ENCODE measurements around the gene CDC42BPB.

The CDC42BPB gene

DNA sequence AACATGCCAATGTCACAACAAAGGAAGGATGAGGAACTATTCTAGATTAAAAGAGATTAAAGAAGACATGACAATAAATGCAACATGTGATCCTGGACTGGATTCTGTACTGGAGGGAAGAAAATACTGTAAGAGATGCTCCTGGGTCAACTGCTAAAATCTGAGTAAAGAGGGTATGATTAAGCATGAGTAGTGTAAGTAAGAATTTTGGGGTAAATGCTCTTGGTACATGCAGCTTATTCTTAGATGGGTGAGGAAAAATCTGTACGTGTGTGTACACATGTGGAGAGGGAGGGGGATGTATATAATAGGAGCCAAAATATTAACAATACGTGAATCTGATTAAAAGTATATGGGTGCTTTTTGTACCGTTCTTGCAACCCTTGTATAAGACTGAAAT, 66.0 kb downstream of the CDC42BPB start:
- no peaks in the 10 kb centered on the region for H3K27me3 Mint-ChIP-seq
- no peak overlapping the region for H3K27ac Mint-ChIP-seq

DNA sequence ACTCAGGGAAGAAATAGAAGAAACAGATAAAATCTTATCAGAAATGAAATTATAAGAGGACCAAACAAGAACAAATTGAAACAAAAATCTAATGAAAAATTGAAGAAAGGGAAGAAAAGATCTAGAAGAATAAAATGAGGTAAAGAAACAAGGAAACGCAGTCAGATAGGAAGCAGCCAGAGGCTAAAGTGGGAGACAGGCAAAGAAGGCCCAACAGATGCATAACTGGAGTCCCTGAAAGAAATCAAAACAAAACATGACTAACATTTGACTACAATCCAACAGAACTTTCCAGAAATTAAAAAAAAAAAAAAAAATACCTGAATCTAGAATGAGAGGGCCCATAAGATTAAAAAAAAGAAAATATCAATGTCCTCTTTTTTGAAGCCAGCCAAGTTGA, 69.3 kb downstream of the CDC42BPB start:
- ATAC-seq: no peak
- Mint-ChIP-seq H3K4me1 (peaks cover 19% of the 10 kb centered on the region), H3K9me3 (peaks cover 13% of the 10 kb centered on the region), H3K27me3 (no peaks in the 10 kb centered on the region), H3K27ac (no peak overlapping the region), H3K36me3 (peaks cover 82% of the 10 kb centered on the region), H3K4me3 (no peak overlapping the region)

More for the DNA sequence above, 66.0 kb downstream of the CDC42BPB start:
- H3K4me3 Mint-ChIP-seq: no peak overlapping the region
- no peak for ATAC-seq
- peaks cover 13% of the 10 kb centered on the region for H3K9me3 Mint-ChIP-seq
- H3K36me3 Mint-ChIP-seq: peaks cover 76% of the 10 kb centered on the region
- peaks cover 9% of the 10 kb centered on the region for H3K4me1 Mint-ChIP-seq

DNA sequence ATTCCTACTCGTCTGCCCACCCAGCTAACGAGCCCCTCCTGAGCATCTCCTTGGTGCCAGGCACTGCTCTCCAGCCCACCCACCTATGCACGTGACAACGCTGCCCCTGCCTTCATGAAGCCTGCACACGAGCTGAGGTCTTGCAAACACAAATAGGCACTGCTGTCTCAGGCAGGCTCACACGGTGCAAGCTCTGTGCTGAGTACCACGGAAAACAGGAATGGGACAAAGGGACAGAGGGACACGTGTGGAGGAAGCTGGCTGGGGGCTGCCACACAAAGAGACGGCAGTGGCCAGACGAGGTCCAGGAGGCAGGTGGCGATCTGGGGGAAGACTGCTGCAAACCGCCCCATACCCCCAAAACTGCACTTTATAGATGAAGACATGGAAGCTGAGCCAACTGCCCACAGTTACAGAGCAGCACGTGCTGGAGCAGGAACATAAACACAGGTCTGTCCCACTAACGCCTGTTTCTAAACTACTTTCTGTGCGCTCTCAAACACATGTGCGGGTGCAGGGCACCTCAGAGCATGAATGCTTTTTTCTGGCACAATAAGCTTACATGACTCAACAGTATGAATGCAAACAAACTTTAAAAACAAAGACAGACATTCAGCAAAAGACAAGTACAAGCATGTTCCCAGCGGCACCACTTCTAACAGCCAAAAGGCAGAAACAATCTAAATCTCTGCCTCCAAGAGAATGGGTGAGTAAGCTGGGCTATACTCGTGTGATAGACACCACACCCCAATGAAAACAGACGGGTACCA, 70.4 kb downstream of the CDC42BPB start:
- Mint-ChIP-seq H3K27ac (no peak overlapping the region), H3K36me3 (peaks cover 93% of the 10 kb centered on the region), H3K4me3 (no peak overlapping the region), H3K27me3 (no peaks in the 10 kb centered on the region), H3K9me3 (peaks cover 13% of the 10 kb centered on the region), H3K4me1 (peaks cover 19% of the 10 kb centered on the region)
- no peak for ATAC-seq

DNA sequence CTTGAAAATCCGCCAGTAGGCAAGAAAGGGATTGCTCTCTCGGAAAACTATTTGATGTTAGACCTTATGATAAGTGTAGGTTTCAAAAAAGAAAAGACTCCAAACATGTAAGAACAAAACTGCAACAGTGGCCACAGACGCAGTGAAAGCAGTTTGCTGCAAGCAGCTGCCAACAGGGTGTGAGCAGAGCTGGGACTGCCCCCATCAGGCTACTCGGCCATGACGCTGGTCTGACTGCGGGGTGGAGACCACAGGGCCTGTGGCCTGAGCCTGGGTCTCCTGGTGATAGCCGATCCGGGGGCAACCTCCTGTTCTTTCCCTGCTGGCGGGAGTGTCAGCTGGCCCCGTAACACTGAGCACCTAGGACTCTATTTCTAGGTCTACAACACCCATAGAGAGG, 71.7 kb downstream of the CDC42BPB start:
- H3K9me3 Mint-ChIP-seq: peaks cover 13% of the 10 kb centered on the region
- H3K27me3 Mint-ChIP-seq: no peaks in the 10 kb centered on the region
- peak; percentile 84 for ATAC-seq
- peak overlapping the region; percentile 67 for H3K27ac Mint-ChIP-seq
- H3K4me1 Mint-ChIP-seq: peaks cover 11% of the 10 kb centered on the region
- H3K36me3 Mint-ChIP-seq: peaks cover 97% of the 10 kb centered on the region
- no peak overlapping the region for H3K4me3 Mint-ChIP-seq

DNA sequence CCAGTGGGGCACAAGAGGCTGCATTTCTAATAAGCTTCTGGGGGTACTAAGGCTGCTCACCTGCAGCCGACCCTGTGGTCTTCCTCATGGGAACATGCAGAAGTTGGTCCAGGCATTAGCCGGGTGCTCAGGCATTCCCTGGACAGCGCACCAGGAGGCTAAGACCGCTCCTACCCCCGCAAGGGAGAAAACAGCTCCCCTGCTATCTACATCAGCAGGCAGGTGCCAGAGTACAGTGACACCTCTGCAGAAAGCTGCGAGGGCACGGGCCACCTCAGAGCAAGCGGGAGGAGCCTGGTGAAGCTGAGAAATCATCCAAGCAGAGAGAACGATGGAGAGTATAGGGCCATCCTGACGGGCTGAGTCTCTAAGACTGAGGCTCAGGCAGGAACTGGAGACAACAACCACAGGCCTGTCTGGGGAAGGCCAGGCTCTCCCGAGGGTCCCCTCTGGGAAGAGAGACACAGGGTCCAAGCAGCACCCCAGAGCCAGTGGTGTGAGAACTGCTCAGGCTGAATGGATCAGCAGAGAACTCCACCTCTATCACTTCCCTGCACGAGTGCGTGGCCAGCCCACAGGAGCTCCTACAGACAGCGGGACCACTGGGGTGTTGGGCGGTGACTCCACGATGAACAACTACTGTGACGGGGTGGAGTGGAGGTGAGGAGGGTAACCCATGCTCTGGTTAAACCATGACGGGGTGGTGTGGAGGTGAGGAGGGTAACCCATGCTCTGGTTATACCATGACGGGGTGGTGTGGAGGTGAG, 72.8 kb downstream of the CDC42BPB start:
- H3K36me3 Mint-ChIP-seq: peaks cover 93% of the 10 kb centered on the region
- H3K27ac Mint-ChIP-seq: peak overlapping the region; percentile 18
- H3K4me3 Mint-ChIP-seq: no peak overlapping the region

DNA sequence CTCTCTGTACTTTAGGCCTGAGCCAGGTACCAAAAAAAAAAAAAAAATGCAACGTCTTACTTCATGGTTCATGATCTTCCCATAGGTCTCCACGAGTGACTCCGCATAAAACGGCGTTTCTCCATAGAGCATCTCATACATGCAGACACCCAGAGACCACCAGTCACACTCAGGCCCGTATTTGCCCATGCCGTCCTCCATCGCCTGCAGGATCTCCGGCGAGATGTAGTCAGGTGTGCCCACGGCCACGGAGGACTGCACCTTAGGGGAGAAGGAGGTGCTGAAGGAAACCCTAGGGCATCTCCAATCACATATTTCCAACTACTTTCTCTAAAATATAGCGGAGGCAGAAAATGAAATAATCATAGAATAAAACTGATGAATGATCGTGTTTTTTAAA, 73.9 kb downstream of the CDC42BPB start:
- no peaks in the 10 kb centered on the region for H3K27me3 Mint-ChIP-seq
- no peak overlapping the region for H3K4me3 Mint-ChIP-seq
- no peak overlapping the region for H3K27ac Mint-ChIP-seq
- ATAC-seq: no peak
- H3K9me3 Mint-ChIP-seq: peaks cover 12% of the 10 kb centered on the region
- peaks cover 11% of the 10 kb centered on the region for H3K4me1 Mint-ChIP-seq
- H3K36me3 Mint-ChIP-seq: peaks cover 91% of the 10 kb centered on the region

More for the DNA sequence above, 72.8 kb downstream of the CDC42BPB start:
- Mint-ChIP-seq H3K27me3 (no peaks in the 10 kb centered on the region), H3K4me1 (peaks cover 11% of the 10 kb centered on the region), H3K9me3 (peaks cover 13% of the 10 kb centered on the region)
- no peak for ATAC-seq

DNA sequence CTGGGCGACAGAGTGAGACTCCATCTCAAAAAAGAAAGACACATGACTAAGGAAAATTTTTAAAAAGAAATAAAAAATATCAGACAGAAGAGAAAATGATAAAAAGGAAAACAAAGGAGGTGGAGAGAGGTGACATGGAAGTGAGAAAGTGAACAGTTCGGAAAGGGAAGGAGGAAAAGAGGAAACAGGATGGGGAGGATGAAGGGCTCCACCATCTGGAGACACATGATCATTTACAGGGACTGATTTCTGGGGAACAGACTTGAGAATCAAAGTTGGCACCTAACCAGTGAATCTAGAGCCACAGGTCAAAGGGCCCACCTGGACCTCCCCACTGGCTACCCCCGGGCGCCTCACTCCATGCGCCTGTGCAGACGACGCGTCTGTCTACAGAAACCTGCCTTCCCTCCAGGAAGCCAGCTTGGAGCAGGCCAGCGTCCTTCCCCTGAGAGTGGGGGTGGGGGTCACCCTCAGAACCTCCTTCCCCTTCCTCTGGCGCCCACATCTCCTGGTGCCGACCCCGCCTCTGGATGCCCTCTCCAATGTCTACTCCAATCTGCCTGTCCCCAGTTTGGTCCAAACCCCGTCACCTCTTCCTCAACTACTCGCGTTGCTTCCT, 74.4 kb downstream of the CDC42BPB start:
- Mint-ChIP-seq H3K27ac (no peak overlapping the region), H3K27me3 (no peaks in the 10 kb centered on the region), H3K4me1 (peaks cover 14% of the 10 kb centered on the region), H3K4me3 (no peak overlapping the region), H3K36me3 (peaks cover 90% of the 10 kb centered on the region), H3K9me3 (peaks cover 7% of the 10 kb centered on the region)
- ATAC-seq: no peak

DNA sequence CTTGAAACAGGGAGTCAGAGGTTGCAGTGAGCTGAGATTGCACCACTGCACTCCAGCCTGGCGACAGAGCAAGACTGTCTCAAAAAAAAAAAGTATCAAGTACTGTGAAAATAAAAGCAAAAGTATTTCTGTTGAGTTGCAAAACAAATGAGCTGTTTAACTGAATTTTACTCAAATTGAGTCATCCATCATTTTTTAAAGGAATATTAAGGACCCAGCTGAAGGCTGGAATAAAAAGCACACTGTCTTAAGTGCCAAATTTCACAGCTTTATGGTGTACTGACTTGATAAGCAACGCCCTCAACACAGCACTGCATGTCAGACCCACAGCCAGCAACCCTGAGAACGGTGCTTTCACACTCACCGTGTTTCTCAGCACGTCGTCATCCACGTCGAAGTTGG, 76.9 kb downstream of the CDC42BPB start:
- Mint-ChIP-seq H3K9me3 (no peaks in the 10 kb centered on the region), H3K4me3 (no peak overlapping the region), H3K36me3 (peaks cover 83% of the 10 kb centered on the region), H3K27ac (no peak overlapping the region), H3K27me3 (no peaks in the 10 kb centered on the region), H3K4me1 (peaks cover 11% of the 10 kb centered on the region)
- ATAC-seq: no peak

DNA sequence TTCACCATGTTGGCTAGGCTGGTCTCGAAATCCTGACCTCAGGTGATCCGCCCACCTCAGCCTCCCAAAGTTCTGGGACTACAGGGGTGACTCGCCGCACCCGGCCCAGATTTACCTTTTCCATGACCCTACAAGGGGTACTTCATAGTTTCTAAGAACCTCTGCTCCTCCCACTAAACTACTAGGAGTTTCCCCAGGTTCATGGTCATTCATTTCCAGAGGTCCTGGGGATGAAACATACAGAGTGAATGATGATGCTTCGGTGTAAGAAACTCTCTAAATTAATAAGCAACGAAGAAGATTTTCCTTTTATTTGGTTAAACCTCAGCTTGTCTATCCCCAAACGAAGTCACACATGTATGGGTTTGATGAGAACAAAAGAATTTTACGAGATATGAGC, 77.9 kb downstream of the CDC42BPB start:
- Mint-ChIP-seq H3K27ac (no peak overlapping the region), H3K4me1 (peaks cover 7% of the 10 kb centered on the region), H3K36me3 (peaks cover 81% of the 10 kb centered on the region), H3K9me3 (no peaks in the 10 kb centered on the region), H3K4me3 (no peak overlapping the region), H3K27me3 (no peaks in the 10 kb centered on the region)
- ATAC-seq: no peak

DNA sequence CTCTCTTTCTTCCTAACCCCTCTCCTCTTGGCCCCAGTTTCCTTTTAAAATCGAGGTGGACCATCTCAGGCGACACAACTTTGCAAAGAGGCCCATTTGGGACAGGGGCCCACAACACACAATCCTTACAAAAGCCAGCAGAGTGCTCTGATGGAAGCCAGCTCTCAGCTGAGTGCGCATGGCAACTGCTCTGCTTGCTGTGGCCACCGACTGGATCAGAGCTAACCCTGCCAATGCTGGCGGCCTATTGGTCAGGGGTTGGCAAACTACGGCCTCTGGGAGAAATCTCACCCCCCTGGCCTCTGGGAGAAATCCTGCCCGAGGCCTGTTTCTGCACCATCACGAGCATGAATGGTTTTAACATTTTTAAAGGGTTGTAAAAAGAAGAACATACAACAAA, 79.9 kb downstream of the CDC42BPB start:
- Mint-ChIP-seq H3K9me3 (no peaks in the 10 kb centered on the region), H3K4me1 (peaks cover 7% of the 10 kb centered on the region), H3K27ac (no peak overlapping the region), H3K27me3 (no peaks in the 10 kb centered on the region), H3K36me3 (peaks cover 72% of the 10 kb centered on the region), H3K4me3 (no peak overlapping the region)
- no peak for ATAC-seq

DNA sequence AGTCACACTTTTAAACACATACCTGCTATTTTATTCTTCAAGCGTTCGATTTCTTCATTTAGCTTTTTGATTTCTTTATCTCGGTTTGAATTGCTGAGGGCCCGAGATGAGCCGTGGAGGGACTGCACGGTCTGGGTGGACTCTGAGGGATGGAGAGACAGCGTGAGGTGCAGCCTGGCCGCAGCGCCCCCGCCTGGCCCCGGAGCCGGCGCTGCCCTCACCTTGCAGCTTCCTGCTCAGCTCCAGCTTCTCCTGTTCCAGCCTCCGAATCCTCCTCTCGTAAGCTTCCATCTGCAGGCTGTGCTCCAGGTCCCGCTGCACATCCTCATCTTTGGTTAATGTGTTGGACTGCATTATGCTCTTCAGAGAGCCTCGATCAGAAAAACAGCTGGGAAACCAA, 81.7 kb downstream of the CDC42BPB start:
- ATAC-seq: no peak
- Mint-ChIP-seq H3K27me3 (no peaks in the 10 kb centered on the region), H3K4me1 (peaks cover 7% of the 10 kb centered on the region), H3K36me3 (peaks cover 69% of the 10 kb centered on the region), H3K27ac (no peak overlapping the region), H3K9me3 (no peaks in the 10 kb centered on the region), H3K4me3 (no peak overlapping the region)

DNA sequence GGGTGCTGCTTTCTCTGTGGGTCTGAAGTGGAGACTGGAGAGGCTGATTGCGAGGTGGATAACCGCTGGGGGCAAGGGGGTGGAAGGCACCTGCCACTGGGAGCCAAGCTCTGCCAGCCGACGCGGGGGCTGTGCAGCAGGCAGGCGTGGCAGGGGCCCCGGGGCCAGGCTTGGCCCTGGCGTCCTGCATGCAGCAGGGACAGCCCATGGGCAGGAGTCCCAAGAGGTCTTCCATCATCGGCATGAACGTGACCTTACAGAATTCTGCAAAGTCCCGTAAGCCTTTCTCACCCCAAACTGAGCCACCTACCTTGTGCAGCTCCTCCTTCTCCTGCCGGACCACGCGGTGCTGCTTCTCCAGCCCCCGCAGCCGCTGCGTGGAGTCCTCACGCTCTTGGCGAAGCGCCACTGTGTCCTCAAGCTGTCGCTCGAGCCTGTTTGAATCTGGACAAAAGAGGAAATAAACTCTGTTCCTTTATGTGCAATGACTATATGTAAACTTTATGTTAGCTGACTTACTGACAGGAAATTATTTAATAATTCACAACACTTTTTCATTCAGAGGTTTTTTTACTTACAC, 83.6 kb downstream of the CDC42BPB start:
- H3K27ac Mint-ChIP-seq: no peak overlapping the region

DNA sequence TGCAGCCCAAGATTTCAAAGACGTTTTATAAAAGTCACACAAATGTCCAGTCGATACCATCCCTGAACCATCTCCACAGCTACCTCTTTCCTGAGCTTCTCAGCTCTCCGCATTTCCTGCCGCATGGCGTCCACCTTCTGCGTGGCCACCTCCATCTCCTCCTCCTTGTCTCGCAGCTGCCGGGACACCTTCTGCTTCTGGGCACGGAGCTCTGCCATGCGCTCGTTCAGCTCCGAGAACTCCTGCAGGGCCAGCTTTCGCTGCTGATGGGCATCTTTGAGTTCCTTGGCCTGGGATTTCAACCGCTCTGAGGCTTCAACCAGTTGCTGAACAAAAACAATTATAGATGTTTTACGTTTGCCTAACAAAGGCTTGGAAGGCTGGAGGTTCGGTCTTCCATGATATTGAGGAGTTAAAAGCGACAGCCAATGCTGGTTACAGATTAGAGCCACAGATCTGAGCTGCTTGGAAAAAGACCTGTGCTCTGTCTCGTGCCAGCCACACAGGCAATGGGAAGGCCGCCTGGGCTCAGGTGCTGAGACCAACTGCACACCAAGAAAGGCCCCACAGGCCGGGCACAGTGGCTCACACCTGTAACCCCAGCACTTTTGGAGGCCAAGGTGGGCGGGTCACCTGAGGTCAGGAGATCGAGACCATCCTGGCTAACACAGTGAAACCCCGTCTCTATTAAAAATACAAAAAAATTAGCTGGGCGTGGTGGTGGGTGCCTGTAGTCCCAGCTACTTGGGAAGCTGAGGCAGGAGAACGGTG, 85.3 kb downstream of the CDC42BPB start:
- no peak overlapping the region for H3K4me3 Mint-ChIP-seq
- peaks cover 68% of the 10 kb centered on the region for H3K36me3 Mint-ChIP-seq
- ATAC-seq: no peak
- no peaks in the 10 kb centered on the region for H3K4me1 Mint-ChIP-seq
- H3K27ac Mint-ChIP-seq: no peak overlapping the region
- H3K9me3 Mint-ChIP-seq: no peaks in the 10 kb centered on the region
- H3K27me3 Mint-ChIP-seq: no peaks in the 10 kb centered on the region

More for the DNA sequence above, 83.6 kb downstream of the CDC42BPB start:
- H3K9me3 Mint-ChIP-seq: no peaks in the 10 kb centered on the region
- H3K36me3 Mint-ChIP-seq: peaks cover 64% of the 10 kb centered on the region
- H3K4me3 Mint-ChIP-seq: no peak overlapping the region
- no peak for ATAC-seq
- H3K27me3 Mint-ChIP-seq: no peaks in the 10 kb centered on the region
- H3K4me1 Mint-ChIP-seq: peaks cover 7% of the 10 kb centered on the region

DNA sequence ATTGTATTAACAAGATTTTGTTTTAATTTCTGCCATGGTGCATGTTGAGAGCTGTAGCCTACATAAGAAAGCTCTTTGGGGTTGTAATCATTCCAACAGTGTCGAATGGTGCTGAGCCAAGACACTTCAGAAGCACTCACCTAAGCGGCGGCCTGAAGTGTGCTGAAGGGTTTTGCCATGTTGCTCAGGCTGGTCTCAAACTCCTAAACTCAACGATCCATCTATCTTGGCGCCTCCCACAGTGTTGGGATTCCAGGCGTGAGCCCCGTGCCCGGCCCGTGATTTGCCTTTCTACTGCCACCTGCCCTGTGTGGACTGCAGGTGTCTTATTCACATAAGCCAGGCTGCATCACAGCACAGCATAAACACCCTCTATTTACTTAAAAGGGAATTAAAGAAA, 86.0 kb downstream of the CDC42BPB start:
- H3K36me3 Mint-ChIP-seq: peaks cover 69% of the 10 kb centered on the region
- H3K4me3 Mint-ChIP-seq: no peak overlapping the region
- no peak overlapping the region for H3K27ac Mint-ChIP-seq
- no peaks in the 10 kb centered on the region for H3K27me3 Mint-ChIP-seq
- no peaks in the 10 kb centered on the region for H3K9me3 Mint-ChIP-seq
- ATAC-seq: no peak
- no peaks in the 10 kb centered on the region for H3K4me1 Mint-ChIP-seq

DNA sequence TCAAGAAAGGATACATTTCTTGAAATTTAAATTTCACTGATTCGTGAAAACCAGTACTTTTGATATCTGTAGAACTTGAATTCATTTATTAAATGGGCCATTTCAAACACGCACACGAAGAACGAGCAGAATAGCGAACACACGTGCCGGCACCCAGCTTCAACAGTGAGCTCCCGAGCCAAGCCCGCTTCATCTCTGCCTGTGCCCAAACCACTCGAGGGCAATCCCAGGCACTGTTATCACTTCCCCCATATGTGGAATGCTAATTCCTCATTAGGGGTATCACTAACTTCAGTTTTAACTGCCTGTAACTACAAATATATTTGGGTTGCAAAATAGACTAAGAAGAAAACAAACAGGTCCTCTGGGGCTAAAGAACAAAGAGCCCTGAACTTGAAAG, 86.9 kb downstream of the CDC42BPB start:
- Mint-ChIP-seq H3K9me3 (no peaks in the 10 kb centered on the region), H3K27ac (no peak overlapping the region), H3K27me3 (no peaks in the 10 kb centered on the region), H3K4me1 (no peaks in the 10 kb centered on the region), H3K4me3 (no peak overlapping the region), H3K36me3 (peaks cover 73% of the 10 kb centered on the region)
- ATAC-seq: no peak

All from stimulated activated memory B cell treated with anti-CD40 and anti-IgM and Interleukin-4, amounts not matched to agents 10 μg/mL and 1 μg/mL and 100 μg/mL, for 72 hours (primary cell).